GM19452 (cell line): ENCODE data around the gene CSMD2.
"Not testable (repeated sequence)": the region's sequence is repeated elsewhere in the genome, so short reads cannot be mapped to it uniquely, and the experiment has no call there.

Experiments
- ATAC-seq: cut with Tn5 transposase; IDR thresholded peaks from one replicate; pipeline ENCODE4 v1.9.1; 2021; ENCODE audit not compliant: unreplicated experiment

The CSMD2 gene

GRCh38 chr1:34164771-34165391, at the start of gene CSMD2:
TSS of gene CSMD2 (minus strand) at chr1:34165230. CDS start at chr1:34165097, 133 bp downstream.
- ATAC-seq: no peak

GRCh38 chr1:34213956-34214355, 48.9 kb upstream of the CSMD2 start:
- no peak for ATAC-seq

DNA sequence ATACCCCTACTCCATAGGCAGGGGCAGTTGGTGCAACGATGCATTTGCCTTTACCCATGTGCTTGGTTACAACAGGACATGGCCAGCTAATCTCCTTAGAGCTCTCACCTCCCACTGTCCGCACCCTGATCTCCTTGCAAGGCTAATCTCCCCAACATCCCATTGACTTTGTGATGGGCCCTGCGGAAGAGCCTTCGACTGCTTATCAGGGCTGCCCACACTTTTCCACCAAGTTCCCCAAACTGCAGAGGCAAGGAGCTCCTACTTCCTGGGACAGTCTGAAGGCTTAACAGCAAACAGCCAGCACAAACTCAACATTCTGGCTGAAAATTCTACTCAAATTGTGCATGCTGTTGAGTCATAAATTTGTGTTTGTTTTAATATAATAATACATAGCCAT, 47.6 kb upstream of the CSMD2 start:
- ATAC-seq: no peak

- no peak for ATAC-seq
These were observed 34.9 kb upstream of the CSMD2 start for GRCh38 chr1:34199927-34200326.

DNA sequence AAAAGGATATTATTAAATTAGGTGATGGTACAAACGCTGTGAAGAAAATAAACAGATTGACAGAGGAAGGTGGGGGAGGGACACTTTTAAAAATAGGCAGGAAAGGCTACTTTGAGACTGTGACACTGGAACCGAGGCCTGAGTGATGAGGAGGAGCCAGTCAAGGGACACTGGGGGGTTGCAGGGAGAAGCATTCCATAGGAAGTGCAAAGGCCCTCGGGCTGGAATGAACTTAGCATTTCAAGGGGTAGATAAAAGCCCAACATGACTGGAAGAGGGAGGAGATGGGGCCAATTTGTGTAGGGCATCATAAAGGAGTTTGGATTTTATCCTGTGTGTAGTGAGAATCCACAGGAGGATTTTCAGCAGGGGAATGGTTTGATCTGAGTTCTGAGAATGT, 27.6 kb upstream of the CSMD2 start:
- ATAC-seq: no peak

- no peak for ATAC-seq
These were observed 25.7 kb upstream of the CSMD2 start for GRCh38 chr1:34190692-34191091.

DNA sequence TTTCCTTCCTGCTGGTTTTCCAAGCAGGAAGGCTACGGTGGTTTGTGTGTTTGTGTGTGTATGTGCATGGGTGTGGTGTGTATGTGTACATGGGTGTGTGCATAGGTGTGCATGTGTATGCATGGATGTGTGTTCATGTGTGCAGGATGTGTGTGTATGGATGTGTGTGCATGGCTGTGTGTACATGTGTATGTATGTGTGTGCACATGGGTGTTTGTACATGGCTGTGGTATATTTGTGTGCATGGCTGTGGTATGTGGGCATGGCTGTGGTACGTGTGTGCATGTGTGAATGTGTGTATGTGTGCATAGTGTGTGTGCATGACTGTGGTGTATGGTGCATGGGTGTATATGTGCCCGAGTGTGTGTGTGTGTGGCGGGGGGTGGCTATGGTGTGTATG, 24.0 kb upstream of the CSMD2 start:
- no peak for ATAC-seq

DNA sequence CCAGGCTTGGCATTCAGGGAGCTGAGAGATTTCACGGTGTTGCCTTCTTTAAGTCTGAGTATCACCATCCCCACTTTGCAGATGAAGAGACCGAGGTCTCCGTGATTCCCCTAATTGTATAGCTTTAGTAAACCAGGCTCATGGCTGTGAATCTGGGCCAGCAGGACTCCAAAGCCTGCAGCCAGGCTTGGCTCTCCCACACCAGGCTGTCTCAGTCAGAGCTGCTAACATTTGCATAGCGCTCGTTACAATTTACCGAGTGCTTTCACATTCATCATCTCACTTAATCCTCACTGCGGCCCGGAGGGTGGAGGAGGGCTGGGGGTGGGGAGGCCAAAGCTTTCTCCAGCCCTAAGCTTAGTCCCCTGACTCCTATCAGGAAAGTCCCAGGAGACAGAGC, 23.4 kb upstream of the CSMD2 start:
- no peak for ATAC-seq

DNA sequence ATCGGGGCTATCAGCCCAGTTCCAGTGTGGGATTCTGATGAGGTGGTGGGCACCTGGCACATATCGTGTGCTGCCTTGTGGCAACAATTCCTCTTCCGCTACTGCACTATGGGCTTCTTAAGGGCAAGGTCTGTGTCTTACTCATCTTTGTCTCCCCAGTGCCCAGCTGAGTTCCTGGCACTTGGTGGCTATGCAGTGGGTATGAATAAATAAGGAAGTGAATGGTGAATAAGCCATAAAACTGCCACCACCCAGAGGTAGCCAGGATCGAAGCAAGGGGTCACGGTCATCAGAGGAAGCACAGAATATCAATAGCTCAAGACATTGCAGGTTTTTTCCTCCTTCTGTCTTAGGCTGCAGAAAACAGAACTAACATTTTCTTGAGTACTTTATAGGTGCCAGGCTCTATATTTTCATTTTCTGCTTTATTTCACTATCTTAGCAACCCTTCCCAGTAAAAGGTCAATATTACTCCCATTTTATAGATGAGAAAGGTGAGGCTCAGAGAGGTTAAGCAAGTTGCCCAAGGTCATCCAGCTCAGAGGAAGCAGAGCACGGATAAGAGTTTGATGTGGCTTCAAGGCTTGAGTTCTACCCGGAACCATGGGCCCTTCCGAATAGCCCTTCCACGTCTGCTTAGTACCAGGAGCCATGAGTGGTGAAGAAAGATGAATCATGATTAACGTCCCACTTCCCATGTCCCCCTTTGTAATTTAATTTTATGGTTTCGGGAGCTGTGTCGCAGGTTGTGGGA, 21.9 kb upstream of the CSMD2 start:
- no peak for ATAC-seq

DNA sequence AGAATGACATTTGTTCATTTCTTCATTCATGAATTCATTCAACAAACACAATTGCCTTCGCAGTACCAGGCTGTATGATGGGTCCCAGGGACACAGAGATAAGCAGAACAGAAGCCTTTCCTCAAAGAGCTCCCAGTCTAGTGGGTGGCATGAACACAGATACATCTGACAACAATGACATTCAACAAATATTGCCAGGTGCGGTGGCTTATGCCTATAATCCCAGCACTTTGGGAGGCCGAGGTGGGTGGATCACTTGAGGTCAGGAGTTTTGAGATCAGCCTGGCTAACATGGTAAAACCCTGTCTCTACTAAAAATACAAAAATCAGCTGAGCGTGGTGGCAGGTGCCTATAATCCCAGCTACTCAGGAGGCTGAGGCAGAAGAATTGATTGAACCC, 18.4 kb upstream of the CSMD2 start:
- not testable (repeated sequence) for ATAC-seq

DNA sequence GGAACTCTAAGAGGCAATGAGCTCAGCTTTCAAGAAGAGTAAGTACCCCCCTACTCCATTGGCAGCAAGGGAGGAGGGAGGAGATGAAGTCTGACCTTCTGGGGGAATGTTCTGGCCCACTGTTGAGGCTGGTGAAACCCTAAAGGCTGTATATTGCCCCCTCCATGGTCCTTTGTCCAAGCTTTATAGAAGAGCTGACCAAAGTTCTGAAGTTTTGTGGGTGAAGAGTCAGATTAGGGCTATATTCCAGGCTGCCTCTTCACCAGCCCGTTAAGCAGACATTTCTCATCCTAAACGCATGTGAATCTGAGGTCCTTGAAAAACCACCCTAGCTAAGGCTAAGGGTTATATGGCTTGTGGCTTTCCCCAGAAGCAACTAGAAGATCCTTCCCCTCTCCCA, 13.0 kb upstream of the CSMD2 start:
- no peak for ATAC-seq

DNA sequence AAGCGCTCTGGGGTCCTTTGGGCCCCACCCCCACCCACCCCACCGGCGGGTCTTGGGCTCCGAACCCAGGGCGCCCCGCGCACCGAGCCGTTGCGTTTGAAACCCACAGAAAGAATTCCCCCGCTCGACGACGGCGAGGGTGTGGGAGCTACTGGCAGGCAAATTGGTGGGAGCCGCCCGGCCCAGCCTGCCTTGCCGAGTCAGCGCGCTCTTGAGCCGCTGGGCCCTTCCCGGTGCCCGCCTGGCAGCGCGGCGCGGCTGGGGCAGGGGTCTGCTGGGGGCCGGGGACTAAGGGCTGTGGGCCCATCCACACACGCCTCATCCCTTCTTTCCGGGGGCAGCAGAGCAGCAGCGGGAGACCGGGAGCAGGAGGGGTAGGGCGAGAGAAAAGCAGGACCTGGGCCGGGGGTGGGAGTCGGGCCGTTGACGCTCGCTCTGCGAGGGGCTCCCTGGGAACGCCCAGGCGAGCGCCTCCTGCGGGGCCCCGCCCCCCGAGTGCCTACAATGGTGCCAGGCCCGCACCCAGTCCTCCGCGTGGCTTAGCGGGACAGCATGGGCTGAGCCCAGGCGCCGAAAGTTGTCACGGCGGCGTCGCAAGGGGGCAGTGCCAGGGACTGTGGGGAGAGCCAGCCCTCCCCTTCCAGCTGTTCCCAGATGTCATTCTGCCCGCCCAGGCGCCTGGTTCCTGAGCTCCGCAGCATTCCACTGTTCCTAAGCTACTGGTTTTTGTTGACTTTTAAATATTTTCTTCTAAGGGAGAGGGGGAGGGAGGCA, 12.0 kb upstream of the CSMD2 start, which contains the start of gene C1orf94:
Gene C1orf94, plus strand, starts transcription at position 78 of the 774 bp plus-strand sequence. CDS start 883 bp downstream, outside the sequence.
- no peak for ATAC-seq

GRCh38 chr1:34175744-34176143, 10.7 kb upstream of the CSMD2 start:
- ATAC-seq: no peak

GRCh38 chr1:34167389-34167788, 2.4 kb upstream of the CSMD2 start:
- no peak for ATAC-seq

DNA sequence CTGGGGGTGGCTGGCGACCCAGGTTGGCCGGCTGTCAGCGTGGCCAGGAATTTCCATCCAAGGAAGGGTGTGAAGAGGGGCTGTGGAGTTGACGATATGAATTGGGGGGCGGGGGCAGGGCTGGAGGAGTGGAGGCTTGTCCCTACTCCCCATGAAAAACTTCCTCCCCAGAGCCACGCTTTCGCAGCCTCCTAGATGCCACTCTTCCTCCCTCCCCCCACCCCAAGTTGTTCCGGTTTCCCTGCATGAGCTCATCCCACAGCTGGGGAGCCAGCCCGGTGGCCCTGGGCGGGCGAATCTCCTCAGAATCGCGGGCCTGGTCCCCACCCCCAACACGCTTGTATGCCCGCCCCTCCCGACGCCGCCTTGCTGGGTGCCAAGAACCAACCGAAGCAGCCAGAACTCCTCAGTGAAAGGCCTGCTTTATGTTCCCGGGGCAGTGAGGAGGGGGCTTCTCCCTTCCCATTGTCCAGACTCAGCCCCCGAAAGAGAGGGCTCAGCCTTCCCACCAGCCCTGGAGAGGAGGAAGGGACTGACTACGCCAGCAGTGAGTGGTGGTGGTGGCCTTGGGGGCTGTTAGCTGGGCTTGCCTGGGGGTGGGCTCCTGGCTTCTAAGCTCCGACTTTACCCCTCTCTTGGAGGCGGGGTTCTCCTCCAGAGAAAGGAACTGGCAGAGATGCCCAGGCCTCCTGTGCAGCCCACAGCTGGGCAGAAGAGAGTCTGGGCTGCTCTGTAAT, 1.8 kb upstream of the CSMD2 start:
- no peak for ATAC-seq

GRCh38 chr1:34166191-34166624, 1.2 kb upstream of the CSMD2 start:
- ATAC-seq: no peak

- no peak for ATAC-seq
These were observed 442 bp upstream of the CSMD2 start for GRCh38 chr1:34165422-34165921.

DNA sequence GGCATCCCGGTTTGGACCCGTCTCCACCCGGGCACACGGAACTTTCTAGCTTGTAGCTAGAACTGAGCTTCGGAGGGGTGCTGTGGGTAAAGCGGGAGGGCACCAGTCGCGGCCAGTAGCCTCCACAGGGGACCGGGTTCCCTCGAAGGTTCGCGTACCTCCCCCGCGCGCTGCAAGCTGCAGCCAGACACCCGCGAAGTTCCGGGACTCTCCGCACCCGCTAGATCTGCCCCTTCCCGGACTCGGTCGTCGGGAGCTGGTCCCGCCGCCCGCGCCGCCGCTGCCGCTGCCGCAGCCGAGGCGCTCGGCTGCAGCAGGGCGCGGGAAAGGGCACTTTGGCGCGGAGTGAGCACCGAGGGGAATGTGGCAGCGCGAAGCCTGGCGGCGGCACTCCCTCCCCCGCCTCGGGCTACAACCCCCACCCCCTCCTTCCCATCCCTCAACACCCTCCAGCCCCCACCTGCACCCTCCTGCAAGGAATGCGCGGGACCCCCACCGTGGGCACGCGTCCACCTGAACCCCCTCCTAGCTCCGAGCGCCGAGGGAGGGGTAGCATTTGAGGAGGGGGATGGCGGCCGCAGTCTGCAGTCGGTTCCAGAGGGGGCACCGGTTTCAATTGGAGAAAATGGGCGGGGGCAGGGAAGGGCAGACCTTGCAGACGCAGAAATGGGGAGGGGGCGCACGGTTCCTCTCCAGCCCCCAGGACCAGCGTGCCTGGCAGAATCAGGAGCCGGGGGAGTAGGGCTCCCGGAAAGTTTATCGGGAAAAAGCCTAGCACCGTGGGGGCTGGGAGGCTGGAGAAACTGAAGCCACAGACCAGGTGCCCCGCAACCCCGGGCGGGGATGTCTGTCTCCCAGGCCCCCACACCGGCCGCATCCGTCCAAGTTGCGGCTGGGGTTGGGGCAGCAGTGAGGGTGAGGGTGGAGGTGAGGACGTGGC, 968 bp downstream of the CSMD2 start:
- ATAC-seq: no peak

DNA sequence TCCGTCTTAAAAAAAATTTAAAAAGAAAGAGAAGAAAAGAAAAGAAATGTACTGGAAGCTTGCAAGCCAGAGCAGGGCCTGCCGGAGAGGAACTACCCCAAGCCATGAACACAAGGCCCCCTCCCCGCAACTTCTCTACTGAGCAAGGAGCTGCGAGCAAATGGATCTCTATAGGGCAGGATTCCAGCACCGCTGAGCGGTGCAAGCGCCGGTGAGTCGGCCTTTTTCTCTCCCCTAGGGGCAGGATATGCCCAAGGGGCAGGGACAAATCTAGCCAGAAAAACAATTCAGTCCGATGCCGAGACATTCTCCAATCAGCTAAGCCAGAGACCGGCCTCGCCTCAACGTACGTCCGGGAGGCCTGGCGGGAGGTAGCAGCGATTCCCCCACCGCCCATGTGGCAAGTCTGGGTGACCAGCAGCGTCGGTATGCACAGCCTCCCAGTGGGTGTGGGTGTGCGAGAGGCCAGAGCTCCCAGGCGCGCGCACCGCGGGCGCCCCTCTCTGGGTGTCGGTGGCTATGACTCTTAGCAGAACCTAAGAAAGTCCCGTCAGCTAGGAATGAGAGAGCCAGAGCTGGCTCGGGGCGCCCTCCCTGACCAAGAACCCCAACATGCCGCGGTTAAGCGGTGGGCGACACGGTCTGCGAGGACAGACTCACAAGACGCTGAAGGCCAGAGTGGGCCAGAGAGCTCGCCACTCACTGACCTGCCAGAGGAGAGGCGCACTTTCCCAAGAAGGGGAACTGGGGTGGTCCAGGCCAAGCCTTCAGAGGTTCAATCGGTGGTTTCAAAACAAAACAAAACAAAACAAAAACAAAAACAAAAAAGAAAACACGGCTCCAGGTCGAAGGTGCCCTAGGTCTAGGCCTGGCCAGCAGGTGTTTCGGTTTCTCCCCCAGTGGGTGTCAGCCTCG, 1.9 kb downstream of the CSMD2 start:
- no peak for ATAC-seq
